Ovary (tissue), 3 donors: ENCODE results near the gene TBL2.

Experiments
- CTCF ChIP-seq, 3 donors: fragments of 450-650 bp in 2 of 3; fragments of 200-600 bp in 1 of 3; IDR thresholded peaks; one replicate each; pipeline versions ENCODE4 v1.5.1 to v1.8.0; 2016 to 2022; ENCODE audit warnings: antibody characterized with exemption in 3 of 3, mild to moderate bottlenecking in 1 of 3
- EP300 ChIP-seq: sonication (generic); formaldehyde crosslinking; IDR thresholded peaks from one replicate; pipeline ENCODE4 v1.6.1; 2017; ENCODE audit warnings: antibody characterized with exemption
- POLR2A ChIP-seq: fragments of 450-650 bp; IDR thresholded peaks from one replicate; pipeline ENCODE4 v1.6.1; 2017; ENCODE audit warnings: antibody characterized with exemption, mild to moderate bottlenecking, moderate library complexity
- donor health status: DM: no; HTN: no; CAD: no.

DNA sequence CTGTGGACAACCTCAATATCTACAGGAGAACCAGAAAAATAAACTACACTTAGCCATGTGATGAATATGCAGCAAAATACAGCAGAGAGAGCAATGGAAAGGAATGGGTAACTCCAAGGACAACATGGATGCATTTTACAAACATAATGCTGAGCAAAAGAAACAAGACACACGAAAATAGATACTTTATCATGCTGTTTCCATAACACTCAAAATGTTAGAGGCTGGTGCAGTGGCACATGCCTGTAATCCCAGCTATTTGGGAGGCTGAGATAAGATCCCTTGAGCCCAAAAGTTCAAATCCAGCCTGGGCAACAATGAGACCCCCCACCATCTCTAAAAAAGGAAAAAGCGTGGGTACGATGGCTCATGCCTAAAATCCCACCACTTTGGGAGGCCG is 29.2 kb downstream of the TBL2 start:
- TF ChIP-seq CTCF (IDR thresholded peaks at IDR 0.05): no peak
- no peak for TF ChIP-seq POLR2A
- TF ChIP-seq EP300: no peak
